Smooth muscle cell (in vitro differentiated cells): ENCODE measurements around the gene MACROD2. TPM values are rescaled to one million over a fixed set of nuclear protein-coding genes. Genes with fewer than 3 reads are reported as not detected.

Source experiments
- DNase-seq: peaks from one replicate; lab custom pipeline; 2025; ENCODE audit not compliant: unreplicated experiment; lab: John Stamatoyannopoulos, UW
- H2AFZ ChIP-seq: fragments of 200-600 bp; sonication (generic); 2 replicates; pipeline ENCODE4 v1.6.0; 2016; ENCODE audit warnings: antibody characterized with exemption, low read depth, mild to moderate bottlenecking
- H3F3A ChIP-seq: fragments of 200-600 bp; sonication (generic); 2 replicates; pipeline ENCODE4 v1.6.0; 2017; ENCODE audit warnings: antibody characterized with exemption, low read depth
- H3K27ac ChIP-seq: fragments of 200-600 bp; sonication (generic); 2 replicates; pipeline ENCODE4 v1.5.1; 2016; ENCODE audit warnings: low read depth, mild to moderate bottlenecking
- H3K27me3 ChIP-seq: fragments of 200-600 bp; sonication (generic); 2 replicates; pipeline ENCODE4 v1.6.1; 2016; ENCODE audit warnings: low read depth, mild to moderate bottlenecking
- H3K36me3 ChIP-seq: fragments of 200-600 bp; sonication (generic); 2 replicates; pipeline ENCODE4 v1.5.1; 2016; ENCODE audit warnings: low read depth
- H3K4me1 ChIP-seq: fragments of 200-600 bp; sonication (generic); 2 replicates; pipeline ENCODE4 v1.5.1; 2016; ENCODE audit warnings: low read depth
- H3K4me2 ChIP-seq: fragments of 200-600 bp; sonication (generic); 2 replicates; pipeline ENCODE4 v1.6.0; 2016; ENCODE audit warnings: mild to moderate bottlenecking
- H3K4me3 ChIP-seq: fragments of 200-600 bp; sonication (generic); 2 replicates; pipeline ENCODE4 v1.5.1; 2016; ENCODE audit warnings: mild to moderate bottlenecking
- H3K79me2 ChIP-seq: fragments of 200-600 bp; sonication (generic); 2 replicates; pipeline ENCODE4 v1.6.0; 2016; ENCODE audit warnings: low read depth, mild to moderate bottlenecking
- H3K9ac ChIP-seq: fragments of 200-600 bp; sonication (generic); 2 replicates; pipeline ENCODE4 v1.6.0; 2016; ENCODE audit warnings: low read depth
- H3K9me3 ChIP-seq: fragments of 200-600 bp; sonication (generic); replicated peaks from 2 replicates; pipeline ENCODE4 v1.5.1; 2016; ENCODE audit warnings: low read depth
- H4K20me1 ChIP-seq: fragments of 200-600 bp; sonication (generic); 2 replicates; pipeline ENCODE4 v1.6.0; 2016; ENCODE audit warnings: low read depth
- WGBS: methylation state at CpG from one replicate; pipeline ENCODE4 v1.1.7; 2016; ENCODE audit warnings: low lambda C conversion rate; 5-methylcytosine and 5-hydroxymethylcytosine counted together
- polyA plus RNA-seq: library from polyadenylated mRNA; unstranded; fragments of >200 nt; fragmentation: Nextera tagmentation; extraction: Ambion mirVana; gene quantifications from 2 replicates; pipeline ENCODE4 v1.2.1, GENCODE V29; 2016
- total RNA-seq: library from RNA; depleted of rRNA; stranded (reverse); fragments of >200 nt; gene quantifications from 2 replicates; pipeline ENCODE4 v1.2.3, GENCODE V29; 2014
- TF ChIP-seq, protein P1 (sequence below): fragments of 200-600 bp; sonication (generic); IDR thresholded peaks from 2 replicates; pipeline ENCODE4 v1.5.1; 2017; ENCODE audit warnings: borderline replicate concordance, mild to moderate bottlenecking, antibody characterized with exemption; ENCODE audit not compliant: insufficient read depth, poor library complexity, severe bottlenecking

MACROD2 gene
- total and polyA plus RNA-seq, 2 experiments from 2014 or later = 0.04 to 0.32 TPM

DNA sequence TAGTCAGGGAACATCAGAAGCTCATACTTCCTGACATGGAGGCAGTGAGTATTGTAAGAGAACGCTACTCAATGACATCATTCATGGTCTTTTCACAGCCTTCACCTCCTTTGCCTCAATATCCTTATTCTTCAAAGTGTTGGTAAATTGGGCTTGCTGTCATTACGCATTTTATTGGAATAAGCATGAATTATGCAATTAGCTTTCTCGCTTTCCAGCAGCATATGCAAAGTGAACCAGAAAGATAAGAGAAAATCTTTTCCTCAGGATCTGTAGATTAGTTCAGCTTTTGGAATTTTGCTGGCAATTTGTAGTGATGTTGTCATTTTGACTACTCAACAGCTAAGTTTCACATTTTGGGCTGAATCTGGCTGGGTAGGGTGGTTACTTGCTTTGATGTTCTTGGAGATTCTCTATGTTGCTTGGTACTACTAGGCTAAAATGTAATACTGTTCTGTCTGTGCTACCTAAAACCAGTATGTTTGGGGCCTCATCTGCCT lies 1565.8 kb downstream of the MACROD2 start:
- TF ChIP-seq, protein P1, sequence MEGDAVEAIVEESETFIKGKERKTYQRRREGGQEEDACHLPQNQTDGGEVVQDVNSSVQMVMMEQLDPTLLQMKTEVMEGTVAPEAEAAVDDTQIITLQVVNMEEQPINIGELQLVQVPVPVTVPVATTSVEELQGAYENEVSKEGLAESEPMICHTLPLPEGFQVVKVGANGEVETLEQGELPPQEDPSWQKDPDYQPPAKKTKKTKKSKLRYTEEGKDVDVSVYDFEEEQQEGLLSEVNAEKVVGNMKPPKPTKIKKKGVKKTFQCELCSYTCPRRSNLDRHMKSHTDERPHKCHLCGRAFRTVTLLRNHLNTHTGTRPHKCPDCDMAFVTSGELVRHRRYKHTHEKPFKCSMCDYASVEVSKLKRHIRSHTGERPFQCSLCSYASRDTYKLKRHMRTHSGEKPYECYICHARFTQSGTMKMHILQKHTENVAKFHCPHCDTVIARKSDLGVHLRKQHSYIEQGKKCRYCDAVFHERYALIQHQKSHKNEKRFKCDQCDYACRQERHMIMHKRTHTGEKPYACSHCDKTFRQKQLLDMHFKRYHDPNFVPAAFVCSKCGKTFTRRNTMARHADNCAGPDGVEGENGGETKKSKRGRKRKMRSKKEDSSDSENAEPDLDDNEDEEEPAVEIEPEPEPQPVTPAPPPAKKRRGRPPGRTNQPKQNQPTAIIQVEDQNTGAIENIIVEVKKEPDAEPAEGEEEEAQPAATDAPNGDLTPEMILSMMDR = no peak
- H3K79me2 ChIP-seq = no peaks in the 10 kb centered on the region
- H3K27me3 ChIP-seq = no peaks in the 10 kb centered on the region
- no peaks in the 10 kb centered on the region for H3K9me3 ChIP-seq
- peak overlapping the region; percentile 15 for H3K27ac ChIP-seq
- 31% methylated on average over 3 of the region's 3 CpGs for WGBS
- DNase-seq = no peak
- H2AFZ ChIP-seq = peak overlapping the region; percentile 1
- H3K36me3 ChIP-seq = no peaks in the 10 kb centered on the region
- H3K4me3 ChIP-seq = no peak overlapping the region
- H3F3A ChIP-seq = peaks cover 12% of the 10 kb centered on the region
- H3K4me2 ChIP-seq = peak overlapping the region; percentile 21
- H3K9ac ChIP-seq = no peak overlapping the region
- H4K20me1 ChIP-seq = no peaks in the 10 kb centered on the region
- peaks cover 23% of the 10 kb centered on the region for H3K4me1 ChIP-seq

GRCh38 chr20:15561707-15562404 lies 1566.5 kb downstream of the MACROD2 start:
- peak overlapping the region; percentile 1 for H2AFZ ChIP-seq
- H3K4me1 ChIP-seq = peaks cover 23% of the 10 kb centered on the region
- peak overlapping the region; percentile 21 for H3K4me2 ChIP-seq
- H3K36me3 ChIP-seq = no peaks in the 10 kb centered on the region
- TF ChIP-seq, protein P1 = no peak
- no peaks in the 10 kb centered on the region for H4K20me1 ChIP-seq
- no peaks in the 10 kb centered on the region for H3K79me2 ChIP-seq
- H3K4me3 ChIP-seq = no peak overlapping the region
- H3K27me3 ChIP-seq = no peaks in the 10 kb centered on the region
- H3K27ac ChIP-seq = no peak overlapping the region
- no peak overlapping the region for H3K9ac ChIP-seq
- no peak for DNase-seq
- peaks cover 5% of the 10 kb centered on the region for H3F3A ChIP-seq
- H3K9me3 ChIP-seq = no peaks in the 10 kb centered on the region
- 28% methylated on average over 5 of the region's 5 CpGs for WGBS

- Histone ChIP-seq H3K9me3 (no peaks in the 10 kb centered on the region), H3K36me3 (no peaks in the 10 kb centered on the region), H3F3A (no peaks in the 10 kb centered on the region), H3K4me2 (peak overlapping the region; percentile 57), H3K27me3 (no peaks in the 10 kb centered on the region), H3K79me2 (no peaks in the 10 kb centered on the region), H2AFZ (peak overlapping the region; percentile 63), H3K4me3 (no peak overlapping the region), H3K9ac (no peak overlapping the region), H3K4me1 (peaks cover 23% of the 10 kb centered on the region), H4K20me1 (no peaks in the 10 kb centered on the region), H3K27ac (peak overlapping the region; percentile 38)
- WGBS = 40% methylated on average over 4 of the region's 4 CpGs
- TF ChIP-seq, protein P1 = no peak
- DNase-seq = no peak
Measured at GRCh38 chr20:15563836-15564235, 1568.5 kb downstream of the MACROD2 start.

GRCh38 chr20:15564981-15565380 lies 1569.7 kb downstream of the MACROD2 start:
- Histone ChIP-seq H3K4me1 (peaks cover 23% of the 10 kb centered on the region), H3K9me3 (no peaks in the 10 kb centered on the region), H3K27ac (no peak overlapping the region), H3K9ac (no peak overlapping the region), H3K4me2 (no peak overlapping the region), H4K20me1 (no peaks in the 10 kb centered on the region), H3K79me2 (no peaks in the 10 kb centered on the region), H3K36me3 (no peaks in the 10 kb centered on the region), H3F3A (no peaks in the 10 kb centered on the region), H3K27me3 (no peaks in the 10 kb centered on the region), H2AFZ (no peak overlapping the region), H3K4me3 (no peak overlapping the region)
- 83% methylated on average over 3 of the region's 3 CpGs for WGBS
- TF ChIP-seq, protein P1 = no peak
- DNase-seq = no peak
